ENCODE measurements around the gene ABLIM2. TPM values are rescaled to one million over a fixed set of nuclear protein-coding genes. Genes with fewer than 3 reads are reported as not detected.

The ABLIM2 gene
- total RNA-seq, 1 experiment from 2014 or later: 2.7 TPM

GRCh38 chr4:8093587-8094274 lies 64.9 kb downstream of the ABLIM2 start:
- BruUV-seq (replicated peaks): no TSS peak
- POLR2A ChIA-PET (ENCODE audit: low non-redundant PET): no interaction called here
- no peaks in the 10 kb centered on the region for H3K36me3 ChIP-seq (ENCODE audit: insufficient read depth, low read length, poor library complexity, severe bottlenecking)
- peaks cover 13% of the 10 kb centered on the region for H3K9me3 ChIP-seq (ENCODE audit: low read depth, low read length, poor library complexity, severe bottlenecking)
- H3K4me1 ChIP-seq (ENCODE audit: insufficient read depth, low read length, poor library complexity, severe bottlenecking): no peaks in the 10 kb centered on the region
- CTCF ChIA-PET: no interaction called here
- no peaks in the 10 kb centered on the region for H3K27me3 ChIP-seq (replicated peaks; ENCODE audit: insufficient read depth, low read depth, low read length, poor library complexity)
- H3K27ac ChIP-seq (ENCODE audit: low read depth, low read length, poor library complexity, severe bottlenecking): no peak overlapping the region
- intact Hi-C loops (cut with micrococcal nuclease; ENCODE audit: unreplicated experiment): no loop called here
- DNase-seq (ENCODE audit: low spot score): no peak
- TF ChIP-seq CTCF (conservative IDR thresholded peaks at IDR 0.05; ENCODE audit: low read depth, low read length) (no peak), EZH2 (IDR thresholded peaks at IDR 0.05; ENCODE audit: borderline replicate concordance, low read depth, low read length, poor library complexity, severe bottlenecking) (no peak)
- H3K4me3 ChIP-seq (ENCODE audit: low read depth, low read length, poor library complexity, severe bottlenecking): no peak overlapping the region

- Histone ChIP-seq H3K27me3 (replicated peaks; ENCODE audit: insufficient read depth, low read depth, low read length, poor library complexity) (no peaks in the 10 kb centered on the region), H3K4me3 (ENCODE audit: low read depth, low read length, poor library complexity, severe bottlenecking) (no peak overlapping the region), H3K4me1 (ENCODE audit: insufficient read depth, low read length, poor library complexity, severe bottlenecking) (no peaks in the 10 kb centered on the region), H3K36me3 (ENCODE audit: insufficient read depth, low read length, poor library complexity, severe bottlenecking) (no peaks in the 10 kb centered on the region), H3K27ac (ENCODE audit: low read depth, low read length, poor library complexity, severe bottlenecking) (no peak overlapping the region), H3K9me3 (ENCODE audit: low read depth, low read length, poor library complexity, severe bottlenecking) (peaks cover 13% of the 10 kb centered on the region)
- intact Hi-C loops (cut with micrococcal nuclease; ENCODE audit: unreplicated experiment): no loop called here
- CTCF ChIA-PET: no interaction called here
- no peak for TF ChIP-seq CTCF (conservative IDR thresholded peaks at IDR 0.05; ENCODE audit: low read depth, low read length)
- no peak for TF ChIP-seq EZH2 (IDR thresholded peaks at IDR 0.05; ENCODE audit: borderline replicate concordance, low read depth, low read length, poor library complexity, severe bottlenecking)
- DNase-seq (ENCODE audit: low spot score): no peak
- no TSS peak for BruUV-seq (replicated peaks)
- POLR2A ChIA-PET (ENCODE audit: low non-redundant PET): no interaction called here
Measured at GRCh38 chr4:8092282-8092681, 66.3 kb downstream of the ABLIM2 start.

GRCh38 chr4:8090744-8091301 lies 67.8 kb downstream of the ABLIM2 start:
- TF ChIP-seq EZH2 (IDR thresholded peaks at IDR 0.05; ENCODE audit: borderline replicate concordance, low read depth, low read length, poor library complexity, severe bottlenecking): no peak
- TF ChIP-seq CTCF (conservative IDR thresholded peaks at IDR 0.05; ENCODE audit: low read depth, low read length): no peak
- ChIA-PET POLR2A (ENCODE audit: low non-redundant PET) (interaction anchor here (0.5 to 0.6 kb wide), 2 partner anchors 17 to 19 kb away, joined by 4 to 11 read pairs; no protein-coding TSS in a partner anchor), CTCF (no interaction called here)
- no peaks in the 10 kb centered on the region for H3K36me3 ChIP-seq (ENCODE audit: insufficient read depth, low read length, poor library complexity, severe bottlenecking)
- no peaks in the 10 kb centered on the region for H3K4me1 ChIP-seq (ENCODE audit: insufficient read depth, low read length, poor library complexity, severe bottlenecking)
- no peak overlapping the region for H3K4me3 ChIP-seq (ENCODE audit: low read depth, low read length, poor library complexity, severe bottlenecking)
- peaks cover 13% of the 10 kb centered on the region for H3K9me3 ChIP-seq (ENCODE audit: low read depth, low read length, poor library complexity, severe bottlenecking)
- H3K27ac ChIP-seq (ENCODE audit: low read depth, low read length, poor library complexity, severe bottlenecking): no peak overlapping the region
- H3K27me3 ChIP-seq (replicated peaks; ENCODE audit: insufficient read depth, low read depth, low read length, poor library complexity): no peaks in the 10 kb centered on the region
- intact Hi-C loops (cut with micrococcal nuclease; ENCODE audit: unreplicated experiment): no loop called here
- BruUV-seq (replicated peaks): no TSS peak
- no peak for DNase-seq (ENCODE audit: low spot score)
